HPDE6-E6E7 (cell line): ENCODE data around the gene LONP1.

Source experiments
- DNase-seq: peaks from one replicate; pipeline ENCODE4 v3.0.0; 2011; ENCODE audit warnings: missing footprints; ENCODE audit errors: extremely low spot score

LONP1 gene

DNA sequence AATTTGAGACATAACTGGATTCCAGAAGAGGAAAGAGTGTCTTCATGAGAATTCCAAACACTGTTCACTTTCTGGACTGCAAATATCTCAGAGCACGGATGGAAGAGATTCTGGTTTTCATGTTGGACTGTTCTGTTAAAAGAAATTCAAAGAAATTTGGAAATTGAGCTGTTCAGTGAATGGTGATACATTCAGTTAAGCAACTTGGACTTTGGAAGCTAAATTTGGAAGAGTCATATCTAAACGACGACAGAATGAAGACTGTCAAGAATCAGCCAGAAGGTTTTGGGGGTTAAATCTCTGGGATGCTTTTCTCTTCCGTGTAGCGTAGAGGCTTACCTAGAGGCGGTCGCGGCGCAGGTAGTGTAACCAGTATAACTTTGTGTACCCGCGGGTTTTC lies 71.5 kb downstream of the LONP1 start:
- DNase-seq, result no peak

DNA sequence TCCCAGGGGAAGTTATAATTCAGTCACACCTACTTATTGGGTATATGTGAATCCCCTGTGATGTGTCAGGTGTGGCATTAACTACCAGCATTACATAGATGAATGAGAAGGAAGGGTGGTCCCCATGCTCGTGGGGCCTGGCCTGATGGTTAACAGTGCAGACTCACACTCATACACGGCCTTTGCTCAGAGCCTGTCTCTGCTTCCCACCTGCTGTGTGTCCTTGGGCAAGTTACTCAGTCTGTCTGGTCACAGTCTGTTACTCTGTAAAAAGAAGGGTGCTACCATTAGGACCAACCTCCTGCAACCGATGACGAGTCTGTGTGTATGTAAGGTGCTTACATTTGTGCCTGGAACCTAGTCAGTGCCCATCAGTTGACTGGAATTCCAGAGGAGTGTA lies 73.2 kb downstream of the LONP1 start:
- DNase-seq, result no peak

DNA sequence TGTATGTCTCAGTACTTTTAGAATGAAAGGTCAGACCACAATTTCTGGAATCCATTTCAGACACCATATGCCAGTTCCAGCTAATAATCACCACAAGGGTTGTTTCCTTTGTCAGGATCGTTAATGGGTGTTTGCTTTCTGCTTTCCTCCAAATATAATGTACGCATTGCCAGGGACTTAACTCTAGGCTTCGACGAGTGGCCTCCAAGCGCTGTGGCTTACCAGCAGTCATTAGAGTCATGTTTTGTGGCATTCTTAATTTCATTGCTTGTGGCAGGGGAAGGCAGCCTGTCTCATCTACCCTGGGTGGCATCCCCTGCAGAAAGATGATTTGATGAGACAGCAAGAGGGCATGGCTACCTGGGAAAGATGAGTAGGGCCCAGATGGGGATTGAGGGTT lies 74.5 kb downstream of the LONP1 start:
- DNase-seq, result no peak

DNA sequence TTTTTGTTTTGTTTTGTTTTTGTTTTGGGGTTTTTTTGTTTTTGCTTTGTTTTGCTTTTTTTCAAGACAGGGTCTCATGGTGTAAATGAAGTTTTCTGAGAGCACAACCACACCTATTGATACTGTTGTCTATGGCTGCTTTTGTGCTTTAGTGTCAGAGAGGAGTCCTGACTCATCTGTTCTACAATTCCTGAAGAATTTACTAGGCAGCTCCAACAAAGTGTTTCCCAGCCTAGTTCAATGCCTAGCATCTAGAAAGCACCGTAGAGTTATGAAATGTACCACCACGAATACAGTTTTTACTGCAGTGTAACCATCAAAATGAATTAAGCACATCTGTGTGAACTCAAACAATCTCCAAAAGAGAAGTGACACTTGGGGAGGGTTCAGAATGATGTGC lies 75.9 kb downstream of the LONP1 start:
- DNase-seq, result no peak

DNA sequence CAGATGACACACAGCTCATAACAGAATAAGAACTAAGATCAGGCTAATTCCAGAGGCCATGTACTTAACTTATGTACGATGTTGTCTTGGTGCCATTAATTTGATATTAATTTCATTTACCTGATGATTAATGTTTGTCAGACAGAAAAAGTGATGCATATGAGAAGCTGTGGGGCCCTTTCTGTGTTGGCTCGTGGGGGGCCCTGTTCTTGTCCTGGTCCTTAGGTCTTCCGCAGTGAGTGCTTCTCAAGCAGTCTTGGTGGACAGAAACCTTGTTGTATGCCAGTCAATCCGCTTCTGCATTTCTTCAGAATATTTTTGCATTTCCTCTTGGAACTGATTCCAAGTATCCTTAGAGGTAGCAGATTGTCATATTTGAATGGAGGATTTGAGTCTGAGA lies 76.9 kb downstream of the LONP1 start:
- DNase-seq, result no peak

DNA sequence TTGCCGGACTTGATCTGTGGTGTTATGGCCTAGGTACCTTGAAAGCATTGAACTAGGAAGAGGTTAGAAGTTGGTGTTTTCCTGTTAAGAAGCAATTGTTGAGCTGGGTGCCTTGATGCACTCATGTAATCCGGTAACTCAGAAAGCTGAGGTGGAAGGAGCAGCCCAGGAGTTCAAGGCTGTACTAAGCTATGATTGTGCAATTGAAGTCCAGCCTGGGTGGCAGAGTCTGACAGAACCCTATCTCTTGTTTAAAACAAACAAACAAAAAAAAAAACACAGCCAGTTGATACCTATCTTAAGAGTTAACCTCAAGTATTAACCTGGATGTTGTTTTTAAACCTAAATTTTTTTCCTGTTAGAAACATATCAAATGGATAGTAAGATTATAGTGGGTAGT lies 77.7 kb downstream of the LONP1 start:
- no peak for DNase-seq
